Activated CD8-positive, alpha-beta T cell treated with anti-CD3 and anti-CD28 coated beads for 36 hours (primary cell): ENCODE results near the gene NEK2. TPM values are rescaled to one million over a fixed set of nuclear protein-coding genes. Genes with fewer than 3 reads are reported as not detected.
A peak's percentile ranks its signal among the peaks of the same experiment; 100 is the strongest.

Source experiments
- ATAC-seq: fragments of 200-7000 bp; cut with Tn5 transposase; one replicate; pipeline ENCODE4 v1.10.0; 2021; ENCODE audit warnings: mild to moderate bottlenecking, moderate library complexity
- CTCF ChIA-PET: fragments of 350-600 bp; sonication (Branson Sonifier 250); formaldehyde crosslinking; loops from one replicate; lab custom pipeline; 2021; ENCODE audit warnings: antibody characterized with exemption; lab: Charles Lee
- POLR2A ChIA-PET: fragments of 350-600 bp; sonication (Branson Sonifier 250); formaldehyde crosslinking; loops from one replicate; lab custom pipeline; 2021; ENCODE audit warnings: antibody characterized with exemption; lab: Charles Lee
- DNase-seq: peaks from one replicate; pipeline ENCODE4 v3.0.0-alpha.2; 2020
- H3K27ac Mint-ChIP-seq: one replicate; pipeline ENCODE4 v1.8.0; 2021; ENCODE audit warnings: mild to moderate bottlenecking, mixed read lengths
- H3K27me3 Mint-ChIP-seq: one replicate; pipeline ENCODE4 v1.8.0; 2021; ENCODE audit warnings: mixed read lengths
- H3K36me3 Mint-ChIP-seq: one replicate; pipeline ENCODE4 v1.8.0; 2021; ENCODE audit warnings: low read depth, mixed read lengths
- H3K4me1 Mint-ChIP-seq: one replicate; pipeline ENCODE4 v1.8.0; 2021; ENCODE audit warnings: low read depth, mixed read lengths
- H3K4me3 Mint-ChIP-seq: one replicate; pipeline ENCODE4 v1.8.0; 2021; ENCODE audit warnings: mild to moderate bottlenecking, moderate library complexity, mixed read lengths
- H3K9me3 Mint-ChIP-seq: one replicate; pipeline ENCODE4 v1.8.0; 2021; ENCODE audit warnings: mixed read lengths
- CTCF ChIP-seq: fragments of 200-600 bp; IDR thresholded peaks from one replicate; pipeline ENCODE4 v1.8.0; 2022; ENCODE audit warnings: antibody characterized with exemption, mild to moderate bottlenecking
- intact Hi-C: fragments of 100-400 bp; cut with micrococcal nuclease; formaldehyde crosslinking; loops from one replicate; pipeline ENCODE4 v1.10.0; 2022
- total RNA-seq, 2 experiments: library from RNA; stranded (reverse); gene quantifications; one replicate each; pipeline ENCODE4 v1.2.3, GENCODE V29; 2021

NEK2 gene
- total RNA-seq, 2 experiments from 2014 or later, result 29.9 to 30.0 TPM

- Mint-ChIP-seq H3K27ac (peak overlapping the region; percentile 83), H3K4me3 (no peak overlapping the region)
- POLR2A ChIA-PET, result interaction anchor here (0.9 to 1.5 kb wide), 4 partner anchors 59 to 605 kb away, joined by 3 to 4 read pairs (median 3); partner anchors contain the start of genes DTL and INTS7
Measured at GRCh38 chr1:211680752-211681327, 5.4 kb upstream of the NEK2 start.

DNA sequence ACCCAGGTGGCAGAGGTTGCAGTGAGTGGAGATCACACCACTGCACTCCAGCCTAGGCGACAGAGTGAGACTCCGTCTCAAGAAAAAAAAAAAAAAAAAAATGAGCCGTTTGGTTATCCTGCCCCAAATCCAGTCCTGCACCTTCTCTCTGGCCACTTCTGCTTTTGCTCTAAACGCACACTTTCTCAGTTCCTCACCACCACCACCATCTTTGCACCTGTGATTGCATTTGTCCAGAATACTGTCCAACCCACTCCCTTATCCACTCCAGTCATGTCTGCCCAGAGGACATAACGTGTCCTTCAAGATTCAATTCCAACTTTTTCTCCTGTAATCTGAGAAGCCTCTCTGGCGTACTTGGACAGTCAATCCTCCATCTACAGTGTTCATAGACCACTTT lies 2.2 kb upstream of the NEK2 start:
- intact Hi-C loops, result no loop called here
- H3K27ac Mint-ChIP-seq, result no peak overlapping the region

More at GRCh38 chr1:211680752-211681327, 5.4 kb upstream of the NEK2 start:
- peak; percentile 69 for TF ChIP-seq CTCF
- intact Hi-C loops, result loop anchor here (2.0 to 5.0 kb wide), 3 partner anchors 151 to 776 kb away; partner anchors contain the start of genes DTL, INTS7 and LPGAT1
- no peaks in the 10 kb centered on the region for H3K27me3 Mint-ChIP-seq
- no peaks in the 10 kb centered on the region for H3K36me3 Mint-ChIP-seq
- no peaks in the 10 kb centered on the region for H3K9me3 Mint-ChIP-seq
- CTCF ChIA-PET, result interaction anchor here (0.6 to 11.0 kb wide), 50 partner anchors 8 to 775 kb away, joined by 3 to 185 read pairs (median 4); partner anchors contain the start of genes DTL and INTS7
- peaks cover 8% of the 10 kb centered on the region for H3K4me1 Mint-ChIP-seq
- DNase-seq (peak; percentile 79), ATAC-seq (peak; percentile 93)

DNA sequence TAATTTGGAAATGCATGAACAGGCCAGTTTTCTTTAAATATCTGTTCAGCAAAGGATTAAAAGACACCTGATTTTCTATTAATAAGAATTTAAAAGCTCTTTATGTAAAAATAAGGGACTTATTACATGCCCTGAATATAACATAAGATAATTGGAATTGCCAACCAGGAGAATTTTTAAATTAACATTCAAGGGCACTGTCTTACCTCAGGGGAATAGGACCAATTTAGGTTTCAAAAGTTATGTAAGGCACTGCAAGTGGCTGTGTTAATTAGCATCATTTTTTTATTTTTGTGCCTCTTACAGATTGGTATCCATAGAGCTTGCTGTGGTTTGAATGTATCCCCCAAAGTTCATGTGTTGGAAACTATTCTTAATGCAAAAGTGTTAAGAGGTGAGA lies 1.3 kb upstream of the NEK2 start:
- no peak for DNase-seq
- Mint-ChIP-seq H3K9me3 (no peaks in the 10 kb centered on the region), H3K4me1 (peaks cover 16% of the 10 kb centered on the region), H3K4me3 (peak overlapping the region; percentile 37), H3K27me3 (no peaks in the 10 kb centered on the region), H3K36me3 (peaks cover 7% of the 10 kb centered on the region), H3K27ac (no peak overlapping the region)
- no peak for ATAC-seq
- no peak for TF ChIP-seq CTCF
- ChIA-PET CTCF (interaction anchor here (0.8 to 11.0 kb wide), 5 partner anchors 19 to 781 kb away, joined by 3 to 185 read pairs (median 14); partner anchors contain the start of genes DTL and INTS7), POLR2A (interaction anchor here (0.7 to 1.9 kb wide), 3 partner anchors 13 to 359 kb away, joined by 3 to 9 read pairs (median 4); partner anchors contain the start of genes DTL, INTS7 and SLC30A1)
- intact Hi-C loops, result no loop called here

More for the DNA sequence above, 2.2 kb upstream of the NEK2 start:
- H3K27me3 Mint-ChIP-seq, result no peaks in the 10 kb centered on the region
- ATAC-seq, result no peak
- H3K4me3 Mint-ChIP-seq, result no peak overlapping the region
- H3K36me3 Mint-ChIP-seq, result peaks cover 6% of the 10 kb centered on the region
- no peak for TF ChIP-seq CTCF
- ChIA-PET POLR2A (no interaction called here), CTCF (interaction anchor here (3.1 to 11.0 kb wide), 3 partner anchors 18 to 778 kb away, joined by 14 to 185 read pairs (median 97); partner anchors contain the start of genes DTL and INTS7)
- DNase-seq, result no peak
- peaks cover 16% of the 10 kb centered on the region for H3K4me1 Mint-ChIP-seq
- H3K9me3 Mint-ChIP-seq, result no peaks in the 10 kb centered on the region

DNA sequence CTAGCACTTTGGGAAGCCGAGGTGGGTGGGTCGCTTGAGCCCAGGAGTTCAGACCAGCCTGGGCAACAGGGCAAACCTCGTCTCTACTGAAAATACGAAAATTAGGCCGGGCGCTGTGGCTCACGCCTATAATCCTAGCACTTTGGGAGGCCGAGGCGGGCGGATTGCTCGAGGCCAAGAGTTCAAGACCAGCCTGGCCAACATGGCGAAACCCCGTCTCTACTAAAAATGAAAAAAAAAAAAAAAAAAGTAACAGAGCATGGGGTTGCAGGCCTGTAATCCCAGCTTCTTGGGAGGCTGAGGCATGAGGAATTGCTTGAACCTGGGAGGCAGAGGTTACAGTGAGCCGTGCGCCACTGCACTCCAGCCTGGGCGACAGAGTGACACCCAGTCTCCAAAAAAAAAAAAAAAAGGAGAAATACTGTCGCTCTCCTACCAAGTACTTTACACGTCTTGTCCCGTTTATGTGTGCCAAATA lies 724 bp upstream of the NEK2 start:
- no peak for DNase-seq
- TF ChIP-seq CTCF, result no peak
- CTCF ChIA-PET, result interaction anchor here (0.8 to 11.0 kb wide), 8 partner anchors 9 to 781 kb away, joined by 3 to 185 read pairs (median 10); partner anchors contain the start of genes DTL and INTS7
- POLR2A ChIA-PET, result interaction anchor here (0.7 to 1.9 kb wide), 5 partner anchors 97 to 610 kb away, joined by 3 to 9 read pairs (median 3); partner anchors contain the start of genes DTL, INTS7 and SLC30A1
- Mint-ChIP-seq H3K36me3 (peaks cover 7% of the 10 kb centered on the region), H3K27ac (no peak overlapping the region), H3K27me3 (no peaks in the 10 kb centered on the region), H3K4me1 (peaks cover 15% of the 10 kb centered on the region), H3K4me3 (peak overlapping the region; percentile 92), H3K9me3 (no peaks in the 10 kb centered on the region)
- ATAC-seq, result no peak
- intact Hi-C loops, result no loop called here
